GM21619 (cell line): ENCODE results near the gene ST7.

Experiments
- ATAC-seq: cut with Tn5 transposase; IDR thresholded peaks from one replicate; pipeline ENCODE4 v1.9.1; 2021; ENCODE audit not compliant: unreplicated experiment

ST7 gene

GRCh38 chr7:117184367-117184766 lies 231.1 kb downstream of the ST7 start:
- no peak for ATAC-seq

- no peak for ATAC-seq
Observed at GRCh38 chr7:117185124-117185523, 231.8 kb downstream of the ST7 start.

- ATAC-seq = no peak
Observed at GRCh38 chr7:117186218-117187010, 233.1 kb downstream of the ST7 start.

GRCh38 chr7:117188376-117188775 lies 235.1 kb downstream of the ST7 start:
- no peak for ATAC-seq

- ATAC-seq = no peak
Observed at GRCh38 chr7:117188949-117189592, 235.8 kb downstream of the ST7 start.

DNA sequence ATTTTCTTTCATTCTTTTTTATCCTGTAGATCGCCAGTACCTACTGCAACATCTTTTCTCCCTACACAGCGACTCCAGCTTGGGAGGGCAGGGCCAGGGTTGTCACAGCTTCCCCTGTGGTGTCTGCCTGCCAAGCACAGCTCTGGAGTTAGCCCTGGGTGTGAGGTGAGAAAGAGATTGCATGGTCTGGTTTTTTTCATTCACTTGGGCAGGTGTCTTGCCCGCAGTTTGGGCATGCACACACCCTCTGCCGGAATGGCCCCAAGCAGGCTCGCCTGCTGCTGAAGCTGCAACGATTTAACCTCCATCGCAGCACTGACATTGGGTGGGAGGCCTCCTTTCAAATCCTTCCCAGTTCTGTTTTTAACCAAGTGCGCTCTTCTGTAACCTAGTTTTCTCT lies 236.8 kb downstream of the ST7 start:
- ATAC-seq = no peak

GRCh38 chr7:117190746-117191435 lies 237.6 kb downstream of the ST7 start:
- ATAC-seq = no peak

DNA sequence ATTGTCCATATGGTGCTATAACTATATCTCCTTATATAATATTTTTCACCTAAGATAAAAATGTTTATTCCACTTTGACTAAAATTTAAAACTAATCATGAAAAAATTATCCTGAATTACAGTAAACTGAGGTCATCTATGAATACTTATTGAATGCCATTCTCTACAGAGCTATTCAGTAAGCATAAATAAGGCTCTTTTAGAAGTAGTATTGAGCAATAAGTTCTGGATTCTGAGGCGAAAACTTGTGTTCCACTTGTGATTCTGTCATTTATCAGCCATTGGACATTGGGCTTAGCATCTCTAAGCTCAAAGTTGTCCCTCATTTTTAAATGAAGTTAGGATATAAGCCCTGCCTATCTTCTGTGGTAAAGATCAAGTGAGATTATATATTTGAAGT lies 238.8 kb downstream of the ST7 start:
- no peak for ATAC-seq

- ATAC-seq = no peak
Observed at GRCh38 chr7:117193564-117193963, 240.3 kb downstream of the ST7 start.

DNA sequence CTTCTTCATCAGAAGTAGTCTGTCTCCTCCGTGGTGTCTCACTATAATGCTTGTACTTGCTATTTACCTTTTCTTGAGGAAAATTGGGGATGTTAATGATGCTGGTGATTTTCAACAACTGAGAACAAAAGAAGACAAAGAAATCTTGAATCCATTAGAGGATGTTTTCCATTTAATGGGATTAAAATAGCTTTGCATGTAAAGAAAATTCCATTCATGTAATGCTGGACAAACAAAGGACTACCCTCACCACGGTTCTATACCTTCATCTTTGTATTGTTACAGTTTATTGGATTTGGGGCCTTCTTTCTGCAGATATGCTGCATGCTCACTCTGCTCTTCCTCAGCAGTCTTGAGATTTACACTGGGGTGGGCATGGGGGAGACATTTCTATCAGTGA lies 241.1 kb downstream of the ST7 start:
- no peak for ATAC-seq

- ATAC-seq = no peak
Observed at GRCh38 chr7:117195361-117196029, 242.2 kb downstream of the ST7 start.

GRCh38 chr7:117200132-117200531 lies 246.8 kb downstream of the ST7 start:
- no peak for ATAC-seq

- ATAC-seq = no peak
Observed at GRCh38 chr7:117200786-117201458, 247.6 kb downstream of the ST7 start.

GRCh38 chr7:117202511-117202910 lies 249.2 kb downstream of the ST7 start:
- no peak for ATAC-seq

DNA sequence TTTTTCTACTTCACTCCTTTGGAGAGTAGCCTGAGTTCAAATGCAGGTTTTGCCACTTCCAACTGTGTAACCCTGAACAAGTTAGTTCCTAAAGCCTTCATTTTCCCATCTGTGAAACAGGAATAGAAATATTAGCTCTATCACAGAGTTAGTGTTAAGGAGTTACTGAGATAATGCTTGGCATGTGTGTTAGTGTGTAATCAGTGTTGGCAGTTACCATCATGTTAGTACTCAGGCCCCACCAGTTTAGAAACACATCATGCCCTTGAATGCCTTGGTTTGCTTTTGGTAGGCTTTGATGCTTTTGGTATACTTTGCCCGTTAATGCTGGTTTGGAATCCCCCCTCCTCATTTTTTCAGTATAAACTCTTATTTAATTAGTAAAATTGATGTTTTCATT lies 249.9 kb downstream of the ST7 start:
- ATAC-seq = no peak

- ATAC-seq = no peak
Observed at GRCh38 chr7:117205873-117206272, 252.6 kb downstream of the ST7 start.

- ATAC-seq = no peak
Observed at GRCh38 chr7:117208257-117208656, 255.0 kb downstream of the ST7 start.

- no peak for ATAC-seq
Observed at GRCh38 chr7:117210397-117210796, 257.1 kb downstream of the ST7 start.

DNA sequence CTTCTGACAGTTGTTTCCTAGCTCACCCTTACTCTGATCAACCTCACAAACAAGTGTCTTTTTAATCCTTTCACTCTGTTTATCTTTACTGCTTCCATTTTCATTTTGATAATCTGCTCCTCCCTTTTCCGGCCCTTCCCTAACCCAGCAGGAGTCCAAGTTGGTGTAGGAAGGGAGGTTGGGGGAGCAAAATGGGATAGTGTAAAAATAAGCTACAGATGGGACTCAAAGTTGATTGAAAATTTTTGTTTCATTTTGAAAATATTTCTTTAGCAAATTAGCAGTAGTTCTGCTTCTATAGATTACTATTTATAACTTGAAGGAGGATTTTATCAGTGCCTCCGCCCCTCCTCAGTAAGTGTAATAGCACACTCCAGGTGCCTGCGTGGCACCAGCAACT lies 257.6 kb downstream of the ST7 start:
- ATAC-seq = no peak

GRCh38 chr7:117211614-117212013 lies 258.3 kb downstream of the ST7 start:
- no peak for ATAC-seq
